ENCODE data around the gene ATG16L2.

DNA sequence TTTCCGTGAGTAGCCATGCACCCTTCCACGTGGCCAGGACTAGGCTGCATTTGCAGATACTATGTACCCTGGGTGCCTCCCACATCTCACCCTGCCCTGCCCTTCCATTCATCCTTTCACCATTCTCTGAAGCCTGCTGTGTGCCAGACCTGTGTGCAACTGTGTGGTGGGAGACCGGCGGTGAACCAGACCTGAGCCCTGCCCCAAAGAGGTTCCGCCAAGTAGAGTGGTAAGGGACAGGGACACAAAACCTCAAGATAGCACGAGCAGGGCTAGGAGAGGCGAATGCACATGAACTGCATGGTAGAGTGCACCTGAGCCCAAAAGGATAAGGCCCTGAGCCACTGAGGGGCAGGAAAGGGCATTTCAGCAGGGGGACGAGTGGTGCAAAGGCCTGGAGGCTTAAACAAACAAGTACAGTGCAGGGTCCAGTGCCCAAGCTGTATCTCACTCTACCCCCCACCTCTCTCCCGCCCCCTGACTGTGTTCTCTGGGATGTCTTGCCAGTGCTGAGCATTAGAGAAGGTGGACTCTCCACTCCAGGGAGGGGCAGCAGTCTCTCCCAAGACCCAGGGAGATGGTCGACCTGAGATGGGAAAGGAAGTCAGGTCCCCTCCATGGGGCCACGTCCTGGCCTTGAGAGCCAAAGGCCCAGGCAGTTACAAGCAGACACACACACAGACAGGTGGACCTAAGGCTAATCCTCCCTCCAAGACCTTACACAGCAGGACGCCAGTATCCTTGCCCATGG is 47.9 kb upstream of the ATG16L2 start:
- TF ChIP-seq, protein P1, sequence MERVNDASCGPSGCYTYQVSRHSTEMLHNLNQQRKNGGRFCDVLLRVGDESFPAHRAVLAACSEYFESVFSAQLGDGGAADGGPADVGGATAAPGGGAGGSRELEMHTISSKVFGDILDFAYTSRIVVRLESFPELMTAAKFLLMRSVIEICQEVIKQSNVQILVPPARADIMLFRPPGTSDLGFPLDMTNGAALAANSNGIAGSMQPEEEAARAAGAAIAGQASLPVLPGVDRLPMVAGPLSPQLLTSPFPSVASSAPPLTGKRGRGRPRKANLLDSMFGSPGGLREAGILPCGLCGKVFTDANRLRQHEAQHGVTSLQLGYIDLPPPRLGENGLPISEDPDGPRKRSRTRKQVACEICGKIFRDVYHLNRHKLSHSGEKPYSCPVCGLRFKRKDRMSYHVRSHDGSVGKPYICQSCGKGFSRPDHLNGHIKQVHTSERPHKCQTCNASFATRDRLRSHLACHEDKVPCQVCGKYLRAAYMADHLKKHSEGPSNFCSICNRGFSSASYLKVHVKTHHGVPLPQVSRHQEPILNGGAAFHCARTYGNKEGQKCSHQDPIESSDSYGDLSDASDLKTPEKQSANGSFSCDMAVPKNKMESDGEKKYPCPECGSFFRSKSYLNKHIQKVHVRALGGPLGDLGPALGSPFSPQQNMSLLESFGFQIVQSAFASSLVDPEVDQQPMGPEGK (CRISPR knock-in tag; IDR thresholded peaks at IDR 0.05; ENCODE audit: borderline replicate concordance): no peak
- TF ChIP-seq RARB (CRISPR knock-in tag; IDR thresholded peaks at IDR 0.05) (no peak), ESRRG (CRISPR knock-in tag; IDR thresholded peaks at IDR 0.05) (no peak)
